ENCODE data around the gene ZNF44.
A peak's percentile ranks its signal among the peaks of the same experiment; 100 is the strongest.
"Not testable (repeated sequence)": the region's sequence is repeated elsewhere in the genome, so short reads cannot be mapped to it uniquely, and the experiment has no call there.

Gene ZNF44

DNA sequence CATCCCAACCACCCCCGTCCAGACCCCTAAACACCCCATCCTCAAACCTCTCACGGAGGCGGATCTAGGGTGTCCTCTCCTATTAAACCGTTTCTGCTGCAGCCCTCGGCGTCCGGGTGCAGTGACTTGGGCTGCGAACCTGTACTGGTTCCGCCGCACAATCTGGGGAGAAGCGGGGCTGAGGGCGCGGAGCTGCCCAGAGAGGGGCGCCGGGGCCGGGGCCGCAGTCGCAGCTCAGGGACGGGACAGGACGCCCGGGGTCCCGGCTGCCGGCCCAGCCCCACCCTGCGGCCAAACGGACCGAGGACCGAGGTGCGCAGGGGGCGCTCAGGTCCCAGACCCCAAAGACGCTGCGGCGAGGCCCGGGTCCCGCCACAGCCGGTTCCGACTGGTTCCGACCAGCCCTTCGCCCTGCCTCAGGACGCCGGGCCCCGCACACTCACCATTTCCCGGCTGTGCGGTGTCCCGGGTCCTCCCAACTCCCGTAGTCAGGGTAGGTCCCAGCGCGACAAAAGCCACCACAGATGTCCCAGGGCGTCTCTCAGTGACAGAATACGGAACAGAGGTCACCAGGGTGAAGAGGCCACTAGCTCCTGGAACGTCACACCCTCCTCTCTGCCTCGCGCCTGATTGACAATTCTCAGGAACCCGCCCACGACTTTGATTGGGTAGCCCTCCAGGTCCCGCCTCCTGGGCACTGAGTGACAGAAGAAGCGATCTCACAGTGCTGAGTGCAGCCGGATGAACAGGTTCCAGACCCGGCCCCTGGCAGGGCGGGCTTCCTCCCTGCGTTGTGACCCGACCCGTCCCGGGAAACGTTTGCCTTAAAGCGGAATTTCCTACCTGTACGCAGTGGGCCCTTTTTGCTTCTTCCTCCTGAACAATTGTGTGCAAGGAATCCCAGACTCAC is at the start of gene ZNF44:
Gene ZNF44, minus strand, starts transcription at position 635 of the 910 bp plus-strand sequence. Its CDS starts 189 bp downstream, at position 446.
- DNase-seq, result peak; percentile 93

- peak; percentile 98 for DNase-seq
These were observed 38.8 kb upstream of the ZNF44 start, which contains the start of gene ZNF563 for GRCh38 chr19:12333162-12334159. ZNF563 (minus strand) TSS chr19:12333633; CDS start chr19:12333482, 151 bp downstream.

DNA sequence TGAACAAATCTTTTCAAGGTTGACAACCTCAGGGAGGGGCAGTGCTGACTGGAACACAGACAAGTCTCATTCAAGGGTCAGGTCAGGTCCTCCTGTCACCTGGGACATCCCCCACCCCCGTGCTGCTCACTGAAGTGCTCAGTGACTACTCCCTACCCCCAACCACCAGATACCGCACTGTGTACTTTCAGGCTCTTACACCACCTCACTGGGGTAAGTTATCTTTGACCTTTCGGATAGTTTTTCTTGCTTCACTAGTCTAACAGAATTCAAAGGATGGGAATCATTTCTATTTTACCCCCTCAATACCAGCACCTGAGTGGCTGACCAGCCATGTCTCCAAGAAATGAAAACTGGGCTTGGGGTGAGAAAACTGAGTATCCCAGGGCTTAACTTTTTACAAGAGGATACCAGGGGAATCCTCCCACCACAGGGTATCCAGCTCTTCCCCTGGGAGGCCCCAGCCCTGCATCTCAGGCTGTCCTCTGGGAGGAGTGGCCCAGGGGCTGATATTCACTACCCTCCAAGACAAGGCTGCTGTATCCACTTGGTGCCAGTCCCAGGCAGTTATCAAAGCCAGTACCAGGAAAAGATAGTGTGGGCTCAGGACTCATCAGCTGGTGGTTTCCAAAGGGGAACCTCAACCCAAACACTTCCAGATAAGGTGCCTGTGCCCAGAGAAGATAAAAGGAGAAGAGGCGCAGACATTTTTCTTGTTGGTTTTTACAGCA is 36.7 kb upstream of the ZNF44 start:
- peak; percentile 43 for DNase-seq

- DNase-seq, result no peak
These were observed 35.7 kb upstream of the ZNF44 start for GRCh38 chr19:12330340-12330739.

DNA sequence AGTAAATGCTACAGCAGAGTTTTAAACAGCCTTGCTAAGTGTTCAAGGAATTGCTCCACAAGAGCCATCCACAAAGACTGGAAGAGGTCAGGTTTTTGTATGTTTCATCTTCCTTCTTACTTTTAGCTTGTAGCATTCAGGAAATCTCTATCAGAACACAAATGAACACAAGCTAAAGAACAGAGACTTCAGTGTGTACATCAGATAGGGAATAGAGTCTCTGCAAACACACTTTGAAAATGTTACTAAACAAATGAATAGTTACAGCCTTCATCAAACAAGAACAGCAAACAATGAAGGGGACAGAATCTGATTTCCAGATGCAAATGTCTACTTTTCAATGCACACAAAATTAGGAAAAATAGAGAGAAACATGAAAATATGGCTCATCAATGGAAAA is 31.0 kb upstream of the ZNF44 start:
- no peak for DNase-seq

- DNase-seq, result no peak
These were observed 24.2 kb upstream of the ZNF44 start for GRCh38 chr19:12318782-12319413.

GRCh38 chr19:12314553-12314952 is 19.9 kb upstream of the ZNF44 start:
- no peak for DNase-seq

DNA sequence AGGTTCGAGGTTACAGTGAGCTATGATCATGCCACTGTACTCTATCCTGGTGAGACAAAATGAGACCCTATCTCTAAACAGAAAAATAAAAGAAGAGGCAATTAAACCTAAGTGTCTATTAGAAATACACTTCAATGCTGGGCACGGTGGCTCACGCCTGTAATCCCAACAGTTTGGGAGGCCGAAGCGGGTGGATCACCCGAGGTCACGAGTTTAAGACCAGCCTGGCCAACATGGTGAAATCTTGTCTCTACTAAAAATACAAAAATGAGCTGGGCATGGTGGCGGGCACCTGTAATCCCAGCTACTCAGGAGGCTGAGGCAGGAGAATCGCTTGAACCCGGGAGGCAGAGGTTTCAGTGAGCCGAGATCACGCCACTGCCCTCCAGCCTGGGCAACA is 14.2 kb upstream of the ZNF44 start:
- DNase-seq, result not testable (repeated sequence)

DNA sequence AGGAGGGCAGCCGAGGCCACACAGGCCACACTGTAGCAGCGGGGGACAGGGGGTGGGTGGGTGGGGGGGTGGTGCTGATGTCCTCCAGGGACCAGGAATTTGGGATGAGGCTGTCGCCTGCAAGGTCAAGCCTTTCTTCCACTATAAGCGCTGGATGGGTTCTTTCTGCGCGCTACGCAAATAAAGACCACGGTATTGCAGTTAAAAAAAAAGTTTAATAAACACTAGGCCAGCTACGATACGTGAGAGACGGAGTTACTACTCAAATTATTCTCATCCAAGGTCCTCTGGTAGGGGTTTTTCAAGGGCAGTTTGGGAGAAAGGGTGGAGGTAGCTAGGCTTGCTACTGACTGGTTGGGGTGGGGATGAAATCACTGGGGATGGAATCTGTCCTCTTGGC is 508 bp upstream of the ZNF44 start:
- DNase-seq, result no peak

GRCh38 chr19:12293777-12294248 is 870 bp downstream of the ZNF44 start:
- DNase-seq, result peak; percentile 45

DNA sequence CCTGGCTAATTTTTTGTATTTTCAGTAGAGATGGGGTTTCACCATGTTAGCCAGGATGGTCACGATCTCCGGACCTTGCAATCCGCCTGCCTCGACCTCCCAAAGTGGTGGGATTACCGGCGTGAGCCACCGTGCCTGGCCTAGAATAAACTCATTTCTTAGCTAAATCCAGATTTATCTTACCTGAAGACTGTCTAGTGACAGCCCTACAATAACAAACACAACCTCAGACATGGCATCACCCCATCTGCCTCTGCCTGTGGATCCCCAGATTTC is 5.0 kb downstream of the ZNF44 start:
- DNase-seq, result no peak

DNA sequence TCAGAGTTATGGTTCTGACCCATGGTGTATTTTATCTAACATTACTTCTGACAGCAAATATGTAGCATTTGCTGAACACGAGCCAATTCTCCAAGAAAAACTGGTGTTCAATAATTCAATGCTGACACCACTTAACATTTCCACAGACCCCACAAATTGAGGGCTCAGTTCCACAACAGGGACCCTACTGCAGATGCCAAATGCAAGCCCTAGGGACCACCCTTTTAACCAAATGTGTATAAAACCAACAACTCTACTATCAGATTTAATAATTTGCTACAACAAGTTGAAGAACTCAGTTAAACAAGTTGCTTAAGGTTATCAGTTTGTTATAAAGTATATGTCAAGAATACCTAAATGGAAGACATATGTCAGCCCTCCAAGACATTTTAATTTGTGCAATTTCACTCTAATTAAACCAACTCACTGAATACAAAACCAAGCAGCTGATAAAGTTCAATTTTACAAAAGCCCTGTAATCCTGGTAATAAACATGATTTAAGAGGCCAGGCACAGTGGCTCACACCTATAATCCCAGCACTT is 6.7 kb downstream of the ZNF44 start:
- DNase-seq, result no peak

DNA sequence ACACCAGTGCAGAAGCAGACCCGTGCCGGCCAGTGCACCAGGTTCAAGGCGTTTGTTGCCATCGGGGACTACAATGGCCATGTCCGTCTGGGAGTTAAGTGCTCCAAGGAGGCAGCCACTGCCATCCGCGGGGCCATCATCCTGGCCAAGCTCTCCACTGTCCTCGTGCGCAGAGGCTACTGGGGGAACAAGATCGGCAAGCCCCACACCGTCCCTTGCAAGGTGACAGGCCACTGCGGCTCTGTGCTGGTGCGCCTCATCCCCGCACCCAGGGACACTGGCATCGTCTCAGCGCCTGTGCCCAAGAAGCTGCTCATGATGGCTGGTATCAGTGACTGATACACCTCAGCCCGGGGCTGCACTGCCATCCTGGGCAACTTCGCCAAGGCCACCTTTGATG is 10.1 kb downstream of the ZNF44 start:
- no peak for DNase-seq

DNA sequence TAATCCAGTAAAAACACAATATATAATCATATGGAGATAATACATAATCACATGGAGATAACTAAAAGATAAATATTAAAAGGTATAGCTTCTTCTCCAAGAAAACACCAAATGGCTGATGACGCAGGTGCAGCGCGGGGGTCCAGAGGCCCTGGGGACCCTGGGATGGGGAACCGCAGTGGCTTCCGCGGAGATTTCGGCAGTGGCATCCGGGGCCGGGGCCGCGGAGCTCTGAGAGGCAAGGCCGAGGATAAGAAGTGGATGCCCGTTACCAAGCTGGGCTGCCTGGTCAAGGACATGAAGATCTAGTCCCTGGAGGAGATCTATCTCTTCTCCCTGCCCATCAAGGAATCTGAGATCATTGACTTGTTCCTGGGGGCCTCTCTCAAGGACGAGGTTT is 10.5 kb downstream of the ZNF44 start:
- DNase-seq, result no peak

- DNase-seq, result no peak
These were observed 16.0 kb downstream of the ZNF44 start for GRCh38 chr19:12278713-12279112.

DNA sequence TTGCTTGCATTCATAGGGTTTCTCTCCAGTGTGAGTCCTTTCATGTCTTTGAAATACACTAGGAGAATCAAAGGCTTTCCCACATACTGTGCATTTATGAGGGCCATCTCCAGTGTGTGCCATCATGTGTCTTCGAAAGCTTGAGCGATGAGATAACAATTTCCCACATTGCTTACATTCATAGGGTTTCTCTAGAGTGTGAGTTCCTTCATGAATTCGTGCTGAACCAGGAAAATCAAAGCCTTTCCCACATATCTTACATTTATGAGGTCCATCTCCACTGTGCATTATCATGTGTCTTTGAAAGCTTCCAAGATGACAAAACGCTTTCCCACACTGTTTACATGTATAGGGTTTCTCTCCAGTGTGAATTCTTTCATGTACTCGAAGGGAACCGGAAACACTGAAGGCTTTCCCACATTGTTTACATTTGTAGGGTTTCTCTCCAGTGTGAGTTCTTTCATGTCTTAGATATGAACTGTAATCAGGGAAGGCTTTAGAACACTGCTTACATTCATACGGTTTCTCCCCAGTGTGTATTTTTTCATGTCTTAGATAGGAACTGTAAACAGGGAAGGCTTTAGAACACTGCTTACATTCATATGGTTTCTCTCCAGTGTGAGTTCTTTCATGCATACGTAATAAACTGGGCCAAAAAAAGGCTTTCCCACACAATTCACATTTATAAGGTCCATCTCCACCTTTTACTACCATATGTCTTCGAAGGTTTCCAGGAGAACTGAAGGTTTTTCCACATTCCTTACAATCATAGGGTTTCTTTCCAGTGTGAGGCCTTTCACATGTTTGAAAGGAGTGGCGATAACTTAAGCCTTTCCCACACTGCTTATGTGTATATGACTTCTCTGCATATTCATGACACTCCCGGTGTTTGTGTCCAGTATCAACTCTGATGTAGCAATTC is 21.4 kb downstream of the ZNF44 start:
- no peak for DNase-seq

DNA sequence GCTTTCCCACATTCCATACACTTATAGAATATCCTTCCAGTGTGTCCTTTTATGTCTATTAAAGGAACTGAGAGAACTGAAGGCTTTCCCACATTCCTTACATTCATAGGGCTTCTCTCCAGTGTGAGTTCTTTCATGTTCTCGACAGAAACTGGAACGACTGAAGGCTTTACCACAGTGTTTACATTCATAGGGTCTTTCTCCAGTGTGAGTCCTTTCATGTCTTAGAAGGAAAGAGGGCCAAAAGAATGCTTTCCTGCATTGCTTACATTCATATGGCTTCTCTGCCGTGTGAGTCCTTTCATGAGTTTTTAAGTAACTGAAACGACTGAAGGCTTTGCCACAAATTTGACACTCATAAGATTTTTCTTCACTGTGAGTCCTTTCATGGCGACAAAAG is 22.3 kb downstream of the ZNF44 start:
- DNase-seq, result no peak

- no peak for DNase-seq
These were observed 23.8 kb downstream of the ZNF44 start for GRCh38 chr19:12270854-12271253.

- no peak for DNase-seq
These were observed 28.6 kb downstream of the ZNF44 start for GRCh38 chr19:12265921-12266704.

DNA sequence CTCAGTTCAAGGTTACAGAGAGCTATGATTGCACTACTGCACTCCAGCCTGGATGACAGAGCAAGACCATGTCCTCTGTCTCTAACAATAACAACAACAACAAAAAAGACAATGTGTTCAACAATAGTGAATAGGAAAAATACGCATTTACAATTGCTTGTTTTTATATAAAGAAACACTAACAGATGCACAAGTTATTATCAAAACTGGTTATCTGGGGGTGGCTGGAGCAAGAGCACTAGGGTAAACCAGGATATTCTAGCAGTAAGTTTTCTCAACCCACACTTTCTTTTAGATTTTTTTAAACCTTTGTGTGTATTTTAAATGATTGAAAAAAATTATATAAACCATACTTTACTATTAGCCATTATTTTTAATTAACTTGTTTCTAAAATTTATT is 33.1 kb downstream of the ZNF44 start:
- DNase-seq, result no peak

Data from activated T-cell treated with anti-CD3 and anti-CD28 coated beads, Interleukin-2, amount 50 U/mL, for 1 hour (primary cell).